Epithelial cell of proximal tubule (primary cell): ENCODE measurements around the gene CTIF. TPM values are rescaled to one million over a fixed set of nuclear protein-coding genes. Genes with fewer than 3 reads are reported as not detected.

Experiments
- DNase-seq: peaks from one replicate; pipeline ENCODE4 v3.0.0-alpha.2; 2011; ENCODE audit warnings: low read depth
- H3K4me3 ChIP-seq: 2 replicates; pipeline ENCODE4 v1.5.1; 2011; ENCODE audit warnings: low read depth, mild to moderate bottlenecking, low read length
- total RNA-seq: library from RNA; depleted of rRNA; stranded (reverse); fragments of >200 nt; gene quantifications from 2 replicates; pipeline ENCODE4 v1.2.3, GENCODE V29; 2015
- TF ChIP-seq, protein P1 (sequence below): conservative IDR thresholded peaks from 2 replicates; pipeline ENCODE4 v1.5.1; 2012; ENCODE audit warnings: low read depth, mild to moderate bottlenecking, low read length

The CTIF gene
- total RNA-seq, 1 donor from 2014 or later, result 12.9 TPM

DNA sequence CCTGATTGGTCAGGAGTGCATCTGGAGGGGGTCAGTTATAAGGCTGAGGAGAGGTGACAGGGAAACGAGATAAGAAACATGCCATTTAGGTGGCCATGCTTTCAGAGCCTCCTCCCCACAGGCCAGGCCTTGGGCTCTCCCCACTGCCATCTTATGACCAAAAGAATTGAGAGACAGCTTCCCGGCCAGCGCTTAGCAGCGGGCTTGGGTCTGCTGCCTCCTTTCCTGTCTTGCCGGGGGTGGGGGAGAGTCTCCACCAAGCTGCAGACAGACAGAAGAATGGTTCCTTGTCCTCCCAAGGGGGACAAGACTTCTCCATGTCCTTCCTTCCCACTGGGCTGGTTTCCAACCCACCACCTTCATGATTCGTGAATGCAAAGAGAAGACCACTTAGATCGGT lies 240.6 kb downstream of the CTIF start:
- TF ChIP-seq, protein P1, sequence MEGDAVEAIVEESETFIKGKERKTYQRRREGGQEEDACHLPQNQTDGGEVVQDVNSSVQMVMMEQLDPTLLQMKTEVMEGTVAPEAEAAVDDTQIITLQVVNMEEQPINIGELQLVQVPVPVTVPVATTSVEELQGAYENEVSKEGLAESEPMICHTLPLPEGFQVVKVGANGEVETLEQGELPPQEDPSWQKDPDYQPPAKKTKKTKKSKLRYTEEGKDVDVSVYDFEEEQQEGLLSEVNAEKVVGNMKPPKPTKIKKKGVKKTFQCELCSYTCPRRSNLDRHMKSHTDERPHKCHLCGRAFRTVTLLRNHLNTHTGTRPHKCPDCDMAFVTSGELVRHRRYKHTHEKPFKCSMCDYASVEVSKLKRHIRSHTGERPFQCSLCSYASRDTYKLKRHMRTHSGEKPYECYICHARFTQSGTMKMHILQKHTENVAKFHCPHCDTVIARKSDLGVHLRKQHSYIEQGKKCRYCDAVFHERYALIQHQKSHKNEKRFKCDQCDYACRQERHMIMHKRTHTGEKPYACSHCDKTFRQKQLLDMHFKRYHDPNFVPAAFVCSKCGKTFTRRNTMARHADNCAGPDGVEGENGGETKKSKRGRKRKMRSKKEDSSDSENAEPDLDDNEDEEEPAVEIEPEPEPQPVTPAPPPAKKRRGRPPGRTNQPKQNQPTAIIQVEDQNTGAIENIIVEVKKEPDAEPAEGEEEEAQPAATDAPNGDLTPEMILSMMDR, result no peak
- no peak for DNase-seq
- no peak overlapping the region for H3K4me3 ChIP-seq

DNA sequence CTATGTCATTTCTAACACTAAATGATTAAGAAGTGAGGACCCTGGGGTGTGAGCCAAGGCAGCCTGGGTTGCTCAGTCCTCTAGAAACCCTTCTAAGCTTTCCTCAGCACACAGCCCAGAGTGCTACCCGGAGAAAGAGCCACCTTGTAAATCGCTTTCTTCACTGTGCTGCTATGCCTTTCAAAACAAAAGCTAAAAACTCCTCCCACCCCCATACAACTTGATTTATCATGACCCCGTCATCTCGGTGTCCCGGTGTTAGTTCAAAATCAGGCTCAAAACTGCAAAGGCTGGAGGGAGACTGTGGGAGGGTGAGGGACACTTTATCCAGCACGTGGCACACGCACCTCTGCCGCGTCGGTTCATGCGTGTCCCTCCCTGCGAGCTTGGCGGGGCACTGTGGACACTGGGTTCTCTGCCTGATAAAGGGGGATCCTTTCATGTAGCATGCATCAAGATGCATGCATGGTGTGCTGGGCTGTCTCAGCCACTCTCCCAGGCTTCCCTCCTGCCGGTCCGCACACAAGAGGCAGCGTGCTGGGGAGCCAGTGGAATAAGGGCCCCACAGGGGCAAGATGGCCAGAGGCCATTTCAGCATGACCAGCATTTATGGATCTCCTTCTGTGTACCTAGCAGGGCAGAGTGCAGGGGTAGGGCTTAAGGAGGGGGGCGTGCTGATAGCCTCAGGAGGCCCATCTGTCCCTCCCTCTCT lies 241.5 kb downstream of the CTIF start:
- TF ChIP-seq, protein P1, result no peak
- H3K4me3 ChIP-seq, result no peak overlapping the region
- DNase-seq, result no peak

DNA sequence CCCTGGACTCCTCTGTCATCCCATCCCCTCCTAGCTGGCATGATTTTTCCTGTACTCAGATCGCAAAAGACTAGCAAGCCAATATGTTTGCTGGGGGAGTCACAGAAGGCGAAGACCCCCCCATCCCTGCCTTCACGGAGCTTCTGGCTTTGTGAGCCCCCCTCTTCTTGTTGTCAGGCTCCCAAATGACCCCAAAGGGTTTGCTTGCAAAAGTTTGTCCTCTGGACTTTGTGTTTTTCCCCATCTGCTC lies 242.0 kb downstream of the CTIF start:
- TF ChIP-seq, protein P1, result no peak
- no peak overlapping the region for H3K4me3 ChIP-seq
- DNase-seq, result no peak

DNA sequence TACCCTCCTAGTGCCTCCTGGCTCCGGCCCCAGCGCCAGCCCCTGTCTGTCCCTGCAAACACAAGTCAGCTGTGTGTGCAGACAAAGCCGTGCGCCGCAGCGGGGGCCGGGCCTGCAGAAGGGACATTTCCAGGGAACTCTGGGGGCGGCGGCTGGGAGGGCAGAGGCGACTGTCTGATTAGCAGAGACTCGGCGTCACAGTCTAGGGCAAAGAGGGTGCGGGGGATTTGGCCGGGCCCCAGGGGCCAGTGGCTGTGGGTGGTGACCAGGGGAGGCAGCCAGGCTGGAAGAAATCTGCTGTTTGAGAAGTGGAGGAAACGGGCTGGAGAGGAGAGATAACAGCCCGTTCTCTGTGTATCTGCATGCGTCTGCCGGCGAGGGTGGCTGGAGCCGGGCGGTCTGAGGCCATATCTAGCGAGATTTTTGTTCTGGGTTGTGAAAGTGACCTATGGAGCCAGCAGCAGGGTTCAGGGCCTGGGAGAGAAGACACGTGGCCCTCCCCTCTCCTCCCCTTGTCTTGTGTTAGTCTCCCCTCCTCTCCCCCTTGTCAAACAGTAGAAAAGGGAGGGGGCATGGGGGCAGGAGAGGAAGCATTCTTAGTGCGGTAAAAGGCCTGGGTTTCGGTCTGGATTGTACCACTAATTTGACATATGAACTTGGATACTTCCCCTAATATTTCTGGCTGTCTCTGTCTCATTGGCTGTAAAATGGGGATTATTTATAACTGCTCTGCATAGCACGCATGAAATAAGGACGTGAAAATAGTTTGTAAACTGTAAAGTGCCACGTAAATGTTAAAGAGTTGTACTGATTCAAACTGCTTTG lies 242.5 kb downstream of the CTIF start:
- H3K4me3 ChIP-seq, result no peak overlapping the region
- TF ChIP-seq, protein P1, result no peak
- no peak for DNase-seq

DNA sequence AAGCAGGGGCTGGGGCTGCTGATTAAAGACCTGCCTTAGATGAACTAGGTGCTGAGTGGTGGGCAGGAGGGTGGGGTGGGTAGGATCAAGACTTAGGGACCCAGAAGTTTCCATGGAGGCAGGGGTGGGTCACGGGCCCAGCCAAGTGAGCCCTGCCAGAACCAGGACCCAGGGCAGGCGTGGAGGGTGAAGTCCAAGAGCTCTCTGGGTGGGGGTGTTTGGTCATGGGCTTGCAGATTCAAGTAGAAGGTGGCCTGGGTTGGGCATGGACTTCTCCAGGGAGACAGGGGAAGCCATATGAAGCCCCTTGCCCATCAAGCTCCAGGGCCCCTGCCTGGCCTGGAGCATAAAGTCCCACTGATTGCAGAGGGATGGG lies 243.1 kb downstream of the CTIF start:
- TF ChIP-seq, protein P1, result no peak
- no peak for DNase-seq
- no peak overlapping the region for H3K4me3 ChIP-seq

DNA sequence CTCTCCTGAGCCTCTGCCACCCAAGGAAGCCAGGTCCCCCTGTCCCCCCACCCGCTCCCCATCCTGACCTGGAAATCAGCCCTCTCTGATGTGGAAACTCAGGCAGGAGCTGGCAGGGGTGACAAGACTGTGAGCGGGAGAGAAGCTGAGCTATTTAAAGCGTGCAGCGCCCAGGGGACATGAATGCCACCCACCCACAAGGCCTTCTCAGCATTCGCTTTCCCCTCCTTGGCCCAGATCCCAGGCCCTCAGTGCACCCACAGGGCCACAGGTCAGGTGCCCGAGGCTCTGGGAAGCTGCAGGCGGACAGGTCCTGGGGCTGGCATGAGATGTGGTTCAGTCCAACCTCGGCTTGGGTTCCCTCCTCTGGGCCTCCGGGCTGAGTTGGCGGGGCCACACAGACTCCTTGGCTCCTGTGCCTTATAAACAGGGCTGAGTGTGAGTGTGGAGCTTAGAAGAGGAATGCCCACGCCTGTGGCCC lies 243.6 kb downstream of the CTIF start:
- no peak overlapping the region for H3K4me3 ChIP-seq
- TF ChIP-seq, protein P1, result no peak
- DNase-seq, result no peak
